22Rv1 (cell line): ENCODE measurements around the gene CEND1.

ENCODE experiments used
- CTCF ChIP-seq: fragments of 450-650 bp; IDR thresholded peaks from 2 replicates; pipeline ENCODE4 v1.5.1; 2017; ENCODE audit warnings: mild to moderate bottlenecking
- ZFX ChIP-seq: fragments of 450-650 bp; IDR thresholded peaks from 2 replicates; pipeline ENCODE4 v1.6.1; 2017; ENCODE audit warnings: antibody characterized with exemption, borderline replicate concordance

- TF ChIP-seq CTCF (no peak), ZFX (no peak)
Measured at GRCh38 chr11:800473-800872, 10.6 kb upstream of the CEND1 start.
